Gastroesophageal sphincter (tissue), 3 donors: ENCODE results near the gene CBX8.

ENCODE experiments used
- POLR2AphosphoS5 ChIP-seq: sonication (generic); formaldehyde crosslinking; IDR thresholded peaks from one replicate; pipeline ENCODE4 v1.6.1; 2017; ENCODE audit warnings: antibody characterized with exemption
- TF ChIP-seq, protein P1 (sequence below), 4 experiments: fragments of 200-600 bp in 2 of 4; fragments of 450-650 bp in 2 of 4; sonication (generic) in 1 of 4; IDR thresholded peaks; one replicate each; pipeline ENCODE4 v1.5.1; 2017 to 2019; ENCODE audit warnings: antibody characterized with exemption in 4 of 4, mild to moderate bottlenecking in 2 of 4, moderate library complexity in 2 of 4

DNA sequence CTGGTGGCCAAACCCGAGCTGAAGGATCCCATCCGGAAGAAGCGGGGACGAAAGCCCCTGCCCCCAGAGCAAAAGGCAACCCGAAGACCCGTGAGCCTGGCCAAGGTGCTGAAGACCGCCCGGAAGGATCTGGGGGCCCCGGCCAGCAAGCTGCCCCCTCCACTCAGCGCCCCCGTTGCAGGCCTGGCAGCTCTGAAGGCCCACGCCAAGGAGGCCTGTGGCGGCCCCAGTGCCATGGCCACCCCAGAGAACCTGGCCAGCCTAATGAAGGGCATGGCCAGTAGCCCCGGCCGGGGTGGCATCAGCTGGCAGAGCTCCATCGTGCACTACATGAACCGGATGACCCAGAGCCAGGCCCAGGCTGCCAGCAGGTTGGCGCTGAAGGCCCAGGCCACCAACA, 13.0 kb downstream of the CBX8 start:
- TF ChIP-seq, protein P1, sequence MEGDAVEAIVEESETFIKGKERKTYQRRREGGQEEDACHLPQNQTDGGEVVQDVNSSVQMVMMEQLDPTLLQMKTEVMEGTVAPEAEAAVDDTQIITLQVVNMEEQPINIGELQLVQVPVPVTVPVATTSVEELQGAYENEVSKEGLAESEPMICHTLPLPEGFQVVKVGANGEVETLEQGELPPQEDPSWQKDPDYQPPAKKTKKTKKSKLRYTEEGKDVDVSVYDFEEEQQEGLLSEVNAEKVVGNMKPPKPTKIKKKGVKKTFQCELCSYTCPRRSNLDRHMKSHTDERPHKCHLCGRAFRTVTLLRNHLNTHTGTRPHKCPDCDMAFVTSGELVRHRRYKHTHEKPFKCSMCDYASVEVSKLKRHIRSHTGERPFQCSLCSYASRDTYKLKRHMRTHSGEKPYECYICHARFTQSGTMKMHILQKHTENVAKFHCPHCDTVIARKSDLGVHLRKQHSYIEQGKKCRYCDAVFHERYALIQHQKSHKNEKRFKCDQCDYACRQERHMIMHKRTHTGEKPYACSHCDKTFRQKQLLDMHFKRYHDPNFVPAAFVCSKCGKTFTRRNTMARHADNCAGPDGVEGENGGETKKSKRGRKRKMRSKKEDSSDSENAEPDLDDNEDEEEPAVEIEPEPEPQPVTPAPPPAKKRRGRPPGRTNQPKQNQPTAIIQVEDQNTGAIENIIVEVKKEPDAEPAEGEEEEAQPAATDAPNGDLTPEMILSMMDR (IDR thresholded peaks at IDR 0.05) = no peak
- TF ChIP-seq POLR2AphosphoS5 = no peak
